Type B pancreatic cell (in vitro differentiated cells): ENCODE measurements around the gene RALGAPB. TPM values are rescaled to one million over a fixed set of nuclear protein-coding genes. Genes with fewer than 3 reads are reported as not detected.

Experiments used
- DNase-seq: peaks from one replicate; pipeline ENCODE4 v3.0.0; 2021; ENCODE audit warnings: mixed read lengths; ENCODE audit not compliant: unreplicated experiment; ENCODE audit errors: extremely low spot score
- H3K27ac Mint-ChIP-seq: 2 replicates; pipeline ENCODE4 v1.8.0; 2021; ENCODE audit warnings: mild to moderate bottlenecking, mixed read lengths
- H3K27me3 Mint-ChIP-seq: 2 replicates; pipeline ENCODE4 v1.8.0; 2021; ENCODE audit warnings: mixed read lengths
- H3K36me3 Mint-ChIP-seq: 2 replicates; pipeline ENCODE4 v1.8.0; 2021; ENCODE audit warnings: mixed read lengths
- H3K4me1 Mint-ChIP-seq: one replicate; pipeline ENCODE4 v1.8.0; 2021; ENCODE audit warnings: mixed read lengths; ENCODE audit not compliant: unreplicated experiment
- H3K4me3 Mint-ChIP-seq: 2 replicates; pipeline ENCODE4 v1.8.0; 2021; ENCODE audit warnings: mild to moderate bottlenecking, mixed read lengths
- H3K9me3 Mint-ChIP-seq: 2 replicates; pipeline ENCODE4 v1.8.0; 2021; ENCODE audit warnings: mixed read lengths
- CTCF ChIP-seq: fragments of 200-600 bp; sonication (generic); conservative IDR thresholded peaks from 2 replicates; pipeline ENCODE4 v1.5.0; 2021; ENCODE audit warnings: antibody characterized with exemption, mild to moderate bottlenecking
- total RNA-seq: library from RNA; stranded (reverse); gene quantifications from 2 replicates; pipeline ENCODE4 v1.2.1, GENCODE V29; 2021; ENCODE audit warnings: low replicate concordance

The RALGAPB gene
- total RNA-seq, 1 donor from 2014 or later = 38.2 TPM

- no peak overlapping the region for H3K27ac Mint-ChIP-seq
- H3K9me3 Mint-ChIP-seq = no peaks in the 10 kb centered on the region
- H3K4me3 Mint-ChIP-seq = no peak overlapping the region
- H3K4me1 Mint-ChIP-seq = no peaks in the 10 kb centered on the region
- no peaks in the 10 kb centered on the region for H3K27me3 Mint-ChIP-seq
- DNase-seq = no peak
- TF ChIP-seq CTCF = no peak
- peaks cover 29% of the 10 kb centered on the region for H3K36me3 Mint-ChIP-seq
Measured at GRCh38 chr20:38519426-38519825, 46.8 kb downstream of the RALGAPB start.

DNA sequence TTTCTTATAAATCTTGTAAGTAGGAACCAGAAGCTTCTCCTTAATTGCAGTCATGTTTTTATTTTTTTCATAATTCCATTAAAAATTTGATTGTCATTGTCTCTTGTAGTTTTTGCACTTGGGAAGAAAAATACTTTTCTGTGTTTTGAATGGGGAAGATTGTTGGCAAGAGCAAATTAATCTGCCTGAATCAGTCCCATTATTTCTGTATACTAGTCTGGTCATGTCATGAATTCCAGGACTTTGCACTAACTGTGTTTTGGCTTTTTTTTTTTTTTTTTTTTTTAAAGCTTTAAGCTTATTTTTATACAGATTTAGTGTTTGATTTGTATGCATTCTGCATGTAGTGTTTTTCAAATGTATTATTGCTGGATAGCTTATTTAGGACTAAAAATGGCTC is 47.6 kb downstream of the RALGAPB start:
- Mint-ChIP-seq H3K27me3 (no peaks in the 10 kb centered on the region), H3K27ac (no peak overlapping the region), H3K9me3 (no peaks in the 10 kb centered on the region), H3K4me3 (no peak overlapping the region), H3K36me3 (peaks cover 23% of the 10 kb centered on the region), H3K4me1 (no peaks in the 10 kb centered on the region)
- DNase-seq = no peak
- no peak for TF ChIP-seq CTCF

- H3K4me1 Mint-ChIP-seq = no peaks in the 10 kb centered on the region
- H3K36me3 Mint-ChIP-seq = peaks cover 34% of the 10 kb centered on the region
- H3K9me3 Mint-ChIP-seq = no peaks in the 10 kb centered on the region
- no peak for TF ChIP-seq CTCF
- no peak overlapping the region for H3K4me3 Mint-ChIP-seq
- H3K27me3 Mint-ChIP-seq = no peaks in the 10 kb centered on the region
- no peak for DNase-seq
- no peak overlapping the region for H3K27ac Mint-ChIP-seq
Measured at GRCh38 chr20:38523697-38524096, 51.1 kb downstream of the RALGAPB start.

GRCh38 chr20:38528167-38528566 is 55.5 kb downstream of the RALGAPB start:
- TF ChIP-seq CTCF = no peak
- no peaks in the 10 kb centered on the region for H3K9me3 Mint-ChIP-seq
- no peak overlapping the region for H3K4me3 Mint-ChIP-seq
- DNase-seq = no peak
- H3K36me3 Mint-ChIP-seq = peaks cover 32% of the 10 kb centered on the region
- H3K4me1 Mint-ChIP-seq = no peaks in the 10 kb centered on the region
- H3K27ac Mint-ChIP-seq = no peak overlapping the region
- no peaks in the 10 kb centered on the region for H3K27me3 Mint-ChIP-seq

GRCh38 chr20:38531021-38531420 is 58.4 kb downstream of the RALGAPB start:
- no peak for DNase-seq
- H3K27me3 Mint-ChIP-seq = no peaks in the 10 kb centered on the region
- no peaks in the 10 kb centered on the region for H3K4me1 Mint-ChIP-seq
- H3K27ac Mint-ChIP-seq = no peak overlapping the region
- peaks cover 28% of the 10 kb centered on the region for H3K36me3 Mint-ChIP-seq
- no peak for TF ChIP-seq CTCF
- no peak overlapping the region for H3K4me3 Mint-ChIP-seq
- H3K9me3 Mint-ChIP-seq = no peaks in the 10 kb centered on the region

- H3K4me3 Mint-ChIP-seq = no peak overlapping the region
- DNase-seq = no peak
- no peak overlapping the region for H3K27ac Mint-ChIP-seq
- H3K9me3 Mint-ChIP-seq = no peaks in the 10 kb centered on the region
- H3K36me3 Mint-ChIP-seq = peaks cover 37% of the 10 kb centered on the region
- H3K4me1 Mint-ChIP-seq = no peaks in the 10 kb centered on the region
- TF ChIP-seq CTCF = no peak
- no peaks in the 10 kb centered on the region for H3K27me3 Mint-ChIP-seq
Measured at GRCh38 chr20:38534756-38535155, 62.1 kb downstream of the RALGAPB start.
